ENCODE measurements around the gene ST8SIA4. TPM values are rescaled to one million over a fixed set of nuclear protein-coding genes. Genes with fewer than 3 reads are reported as not detected.
A peak's percentile ranks its signal among the peaks of the same experiment; 100 is the strongest.

Gene ST8SIA4
- total and polyA plus RNA-seq, 7 donors: 0.27 to 2.5 (median 0.77) TPM

DNA sequence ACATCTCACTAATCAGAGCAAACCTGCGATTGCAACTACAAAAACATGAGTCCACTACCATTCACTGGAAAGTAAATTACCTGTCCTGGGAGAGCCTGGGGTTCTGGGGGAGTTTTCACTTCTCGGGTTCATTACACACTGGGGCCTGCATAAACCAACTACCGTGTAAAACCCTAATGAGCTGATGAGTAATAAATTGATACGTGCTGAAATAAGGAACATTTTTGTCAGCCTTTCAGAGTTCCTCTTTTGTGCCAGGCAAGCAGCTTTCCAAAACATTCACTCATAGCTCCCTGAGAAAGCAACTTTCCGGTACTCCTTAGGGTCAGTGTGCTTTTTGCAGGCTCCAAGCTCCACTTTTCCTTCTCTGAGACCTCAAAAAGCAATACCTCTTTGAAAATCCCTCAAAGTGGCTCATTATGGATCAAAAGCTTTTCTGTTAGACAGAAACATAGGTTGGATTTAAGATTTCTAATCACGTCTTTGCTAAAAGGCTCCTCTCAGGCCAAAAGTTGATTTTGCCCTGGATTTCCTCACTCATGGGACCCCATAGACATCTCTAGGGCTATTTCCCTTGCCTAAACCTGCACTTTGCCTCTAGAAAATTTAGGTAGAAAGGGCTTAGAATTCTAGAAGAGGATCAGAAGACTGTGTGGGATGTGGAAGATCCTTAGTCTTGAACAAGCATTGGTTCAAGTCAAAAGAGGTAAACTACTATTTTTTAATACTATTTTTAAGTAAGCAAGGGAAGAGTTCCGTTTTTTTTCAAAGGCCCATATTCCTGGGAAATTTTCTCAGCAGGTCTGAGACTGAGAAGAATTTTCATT, 74.8 kb downstream of the ST8SIA4 start:
- H3K4me3 ChIP-seq: no peak overlapping the region
- no peaks in the 10 kb centered on the region for H3K36me3 ChIP-seq (ENCODE audit: insufficient read depth in 1 of 2, low read depth in 1 of 2)
- TF ChIP-seq CTCF (IDR thresholded peaks at IDR 0.05): no peak
- H3K4me1 ChIP-seq: no peaks in the 10 kb centered on the region
- WGBS, 3 donors: 29 to 42% (median 34%) methylated on average over 7 of the region's 7 CpGs
- H3K9me3 ChIP-seq: no peaks in the 10 kb centered on the region
- ATAC-seq: no peak
- intact Hi-C loops (cut with DNase I): loop anchor here in 1 of 2 donors (2.0 kb wide), 1 partner anchor 43 kb away; no protein-coding TSS in a partner anchor
- H3K27ac ChIP-seq: peak overlapping the region; percentile 43
- no peak for DNase-seq
- no peaks in the 10 kb centered on the region for H3K27me3 ChIP-seq (ENCODE audit: insufficient read depth in 3 of 3, low read length in 2 of 3)

DNA sequence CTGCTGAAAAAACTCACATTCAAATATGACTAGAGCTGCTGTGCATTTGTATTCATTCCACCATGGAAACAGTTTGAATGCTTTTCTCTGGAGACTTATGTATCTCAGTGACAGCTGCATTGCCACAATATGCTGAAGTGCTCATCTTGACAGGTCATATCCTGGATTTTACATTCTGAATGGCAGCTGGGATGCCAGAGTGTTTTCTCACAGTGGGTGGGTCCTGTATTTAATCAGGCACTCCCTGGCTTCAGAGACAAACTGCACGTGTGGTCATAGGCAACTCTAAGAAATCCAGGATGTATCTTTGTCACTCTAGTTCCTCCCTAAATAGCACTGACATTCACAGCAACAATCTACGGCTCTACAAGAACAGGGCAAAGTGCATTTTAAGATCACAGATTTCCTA, 75.6 kb downstream of the ST8SIA4 start:
- intact Hi-C loops (cut with DNase I): no loop called here

GRCh38 chr5:100826133-100826532, 76.9 kb downstream of the ST8SIA4 start:
- Histone ChIP-seq H3K4me3 (no peak overlapping the region), H3K4me1 (no peaks in the 10 kb centered on the region), H3K27ac (no peak overlapping the region), H3K27me3 (ENCODE audit: insufficient read depth in 3 of 3, low read length in 2 of 3) (no peaks in the 10 kb centered on the region), H3K9me3 (no peaks in the 10 kb centered on the region), H3K36me3 (ENCODE audit: insufficient read depth in 1 of 2, low read depth in 1 of 2) (no peaks in the 10 kb centered on the region)
- intact Hi-C loops (cut with DNase I): no loop called here
- DNase-seq: no peak
- no peak for TF ChIP-seq CTCF (IDR thresholded peaks at IDR 0.05)
- no peak for ATAC-seq
- 32 to 46% (median 35%) methylated on average over 2 of the region's 2 CpGs for WGBS, 3 donors

More for the DNA sequence above, 75.6 kb downstream of the ST8SIA4 start:
- Histone ChIP-seq H3K4me1 (no peaks in the 10 kb centered on the region), H3K27me3 (ENCODE audit: insufficient read depth in 3 of 3, low read length in 2 of 3) (no peaks in the 10 kb centered on the region), H3K36me3 (ENCODE audit: insufficient read depth in 1 of 2, low read depth in 1 of 2) (no peaks in the 10 kb centered on the region), H3K9me3 (no peaks in the 10 kb centered on the region), H3K27ac (no peak overlapping the region), H3K4me3 (no peak overlapping the region)
- DNase-seq: no peak
- WGBS, 3 donors: 3 to 7% (median 5%) methylated on average over 2 of the region's 2 CpGs
- no peak for TF ChIP-seq CTCF (IDR thresholded peaks at IDR 0.05)
- peak in 2 of 4 donors; percentile 40 to 50 for ATAC-seq

DNA sequence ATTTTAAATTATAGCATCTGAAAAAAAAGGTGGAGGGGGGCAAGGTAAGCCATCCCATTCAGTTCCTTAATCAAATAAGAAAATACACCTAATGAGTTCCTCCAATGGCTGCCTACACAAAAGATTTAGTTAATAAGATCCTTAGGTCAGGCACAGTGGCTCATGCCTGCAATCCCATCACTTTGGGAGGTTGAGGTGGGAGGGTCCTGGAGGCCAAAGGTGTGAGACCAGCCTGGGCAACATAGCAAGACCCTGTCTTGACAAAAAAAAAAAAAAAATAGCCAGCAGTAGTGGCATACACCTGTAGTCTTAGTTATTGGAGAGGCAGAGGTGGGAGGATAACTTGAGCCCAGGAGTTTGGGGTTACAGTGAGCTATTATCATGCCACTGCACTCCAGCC, 78.4 kb downstream of the ST8SIA4 start:
- TF ChIP-seq CTCF (IDR thresholded peaks at IDR 0.05): no peak
- H3K36me3 ChIP-seq (ENCODE audit: insufficient read depth in 1 of 2, low read depth in 1 of 2): no peaks in the 10 kb centered on the region
- DNase-seq (no peak), ATAC-seq (no peak)
- no peaks in the 10 kb centered on the region for H3K27me3 ChIP-seq (ENCODE audit: insufficient read depth in 3 of 3, low read length in 2 of 3)
- no peak overlapping the region for H3K27ac ChIP-seq
- intact Hi-C loops (cut with DNase I): no loop called here
- no peaks in the 10 kb centered on the region for H3K9me3 ChIP-seq
- H3K4me3 ChIP-seq: no peak overlapping the region
- no peaks in the 10 kb centered on the region for H3K4me1 ChIP-seq

Data from psoas muscle (tissue), 8 donors.